Cortex of kidney (tissue), 1 donor: ENCODE measurements around the gene PRSS23.
"Not testable (repeated sequence)": the region's sequence is repeated elsewhere in the genome, so short reads cannot be mapped to it uniquely, and the experiment has no call there.

Experiments used
- DNase-seq: peaks from one replicate; lab custom pipeline; 2025; lab: John Stamatoyannopoulos, UW

PRSS23 gene

GRCh38 chr11:86814775-86815174 lies 14.4 kb downstream of the PRSS23 start:
- DNase-seq, result no peak

GRCh38 chr11:86815726-86816125 lies 15.4 kb downstream of the PRSS23 start:
- DNase-seq, result no peak

- no peak for DNase-seq
Observed at GRCh38 chr11:86816251-86816726, 15.9 kb downstream of the PRSS23 start.

GRCh38 chr11:86818462-86819192 lies 18.3 kb downstream of the PRSS23 start:
- DNase-seq, result no peak

- not testable (repeated sequence) for DNase-seq
Observed at GRCh38 chr11:86824139-86824538, 23.8 kb downstream of the PRSS23 start.

GRCh38 chr11:86834376-86834775 lies 34.0 kb downstream of the PRSS23 start:
- not testable (repeated sequence) for DNase-seq

GRCh38 chr11:86844762-86845508 lies 44.6 kb downstream of the PRSS23 start:
- DNase-seq, result not testable (repeated sequence)

- DNase-seq, result no peak
Observed at GRCh38 chr11:86848132-86848531, 47.8 kb downstream of the PRSS23 start.

GRCh38 chr11:86849679-86850078 lies 49.3 kb downstream of the PRSS23 start:
- no peak for DNase-seq
